Astrocyte (in vitro differentiated cells and primary cell): ENCODE results near the gene MX2. TPM values are rescaled to one million over a fixed set of nuclear protein-coding genes. Genes with fewer than 3 reads are reported as not detected.

Experiments used
- DNase-seq: peaks from one replicate; pipeline ENCODE4 v3.0.0-alpha.2; 2010; ENCODE audit warnings: low read depth
- FAIRE-seq: peaks from 2 replicates; lab custom pipeline; 2011; peaks lifted over from hg19 to GRCh38; lab: Jason Lieb, UNC
- H2AFZ ChIP-seq: 2 replicates; pipeline ENCODE4 v1.6.0; 2012; ENCODE audit warnings: low read depth, low read length, inconsistent platforms
- H3K27ac ChIP-seq: 2 replicates; pipeline ENCODE4 v1.5.1; 2011; ENCODE audit warnings: low read depth, low read length, inconsistent platforms
- H3K27me3 ChIP-seq: 2 replicates; pipeline ENCODE4 v1.6.0; 2011; ENCODE audit warnings: low read length, inconsistent platforms; ENCODE audit not compliant: insufficient read depth
- H3K36me3 ChIP-seq: 2 replicates; pipeline ENCODE4 v1.5.1; 2011; ENCODE audit warnings: low read length, inconsistent platforms; ENCODE audit not compliant: insufficient read depth
- H3K4me1 ChIP-seq: 2 replicates; pipeline ENCODE4 v1.5.1; 2011; ENCODE audit warnings: low read length, inconsistent platforms; ENCODE audit not compliant: insufficient read depth
- H3K4me2 ChIP-seq: 2 replicates; pipeline ENCODE4 v1.6.0; 2012; ENCODE audit warnings: low read length, inconsistent platforms
- H3K4me3 ChIP-seq: 2 replicates; pipeline ENCODE4 v1.5.1; 2011; ENCODE audit warnings: low read depth, mild to moderate bottlenecking, low read length, inconsistent platforms; ENCODE audit not compliant: insufficient read depth
- H3K79me2 ChIP-seq: 2 replicates; pipeline ENCODE4 v1.6.0; 2012; ENCODE audit warnings: mild to moderate bottlenecking, low read length, inconsistent platforms; ENCODE audit not compliant: insufficient read depth
- H3K9ac ChIP-seq: 2 replicates; pipeline ENCODE4 v1.6.0; 2012; ENCODE audit warnings: mild to moderate bottlenecking, low read length, inconsistent platforms
- H3K9me3 ChIP-seq: 2 replicates; pipeline ENCODE4 v1.5.1; 2012; ENCODE audit warnings: low read depth, mild to moderate bottlenecking, low read length, inconsistent platforms; ENCODE audit not compliant: insufficient read depth
- H4K20me1 ChIP-seq: 2 replicates; pipeline ENCODE4 v1.6.0; 2012; ENCODE audit warnings: low read length, inconsistent platforms; ENCODE audit not compliant: insufficient read depth
- H3K27ac Mint-ChIP-seq: one replicate; pipeline ENCODE4 v1.8.0; 2021; ENCODE audit warnings: mild to moderate bottlenecking, mixed read lengths; ENCODE audit not compliant: unreplicated experiment
- H3K27me3 Mint-ChIP-seq: one replicate; pipeline ENCODE4 v1.8.0; 2021; ENCODE audit warnings: low read depth, mixed read lengths; ENCODE audit not compliant: unreplicated experiment
- H3K36me3 Mint-ChIP-seq: one replicate; pipeline ENCODE4 v1.8.0; 2021; ENCODE audit warnings: low read depth, mixed read lengths; ENCODE audit not compliant: unreplicated experiment
- H3K4me1 Mint-ChIP-seq: one replicate; pipeline ENCODE4 v1.8.0; 2021; ENCODE audit warnings: low read depth, mixed read lengths; ENCODE audit not compliant: unreplicated experiment
- H3K4me3 Mint-ChIP-seq: one replicate; pipeline ENCODE4 v1.8.0; 2021; ENCODE audit warnings: mild to moderate bottlenecking, moderate library complexity, mixed read lengths; ENCODE audit not compliant: unreplicated experiment
- H3K9me3 Mint-ChIP-seq: one replicate; pipeline ENCODE4 v1.8.0; 2021; ENCODE audit warnings: mild to moderate bottlenecking, mixed read lengths; ENCODE audit not compliant: unreplicated experiment
- CTCF ChIP-seq: IDR thresholded peaks from 2 replicates; pipeline ENCODE4 v1.5.1; 2011; ENCODE audit warnings: low read depth, mild to moderate bottlenecking, inconsistent platforms, low read length, moderate library complexity; ENCODE audit not compliant: insufficient read depth
- EZH2 ChIP-seq: IDR thresholded peaks from 2 replicates; pipeline ENCODE4 v1.6.1; 2012; ENCODE audit warnings: mild to moderate bottlenecking, low read length, inconsistent platforms; ENCODE audit not compliant: insufficient read depth
- total RNA-seq: library from RNA; stranded (reverse); gene quantifications from 2 replicates; pipeline ENCODE4 v1.2.1, GENCODE V29; 2021

The MX2 gene
- total RNA-seq, 1 donor from 2014 or later: 8.6 TPM

GRCh38 chr21:41362605-41363369 lies 960 bp downstream of the MX2 start:
- Histone ChIP-seq H3K36me3 (no peaks in the 10 kb centered on the region), H3K27me3 (no peaks in the 10 kb centered on the region), H3K4me3 (no peak overlapping the region), H3K9me3 (no peaks in the 10 kb centered on the region), H4K20me1 (no peaks in the 10 kb centered on the region), H3K4me1 (peaks cover 4% of the 10 kb centered on the region), H3K27ac (no peak overlapping the region), H3K79me2 (no peaks in the 10 kb centered on the region), H3K9ac (no peak overlapping the region), H2AFZ (no peak overlapping the region), H3K4me2 (no peak overlapping the region)
- Mint-ChIP-seq H3K27ac (peak overlapping the region; percentile 68), H3K9me3 (peaks cover 16% of the 10 kb centered on the region), H3K4me3 (peak overlapping the region; percentile 73), H3K27me3 (peaks cover 3% of the 10 kb centered on the region), H3K36me3 (peaks cover 7% of the 10 kb centered on the region), H3K4me1 (peaks cover 19% of the 10 kb centered on the region)
- DNase-seq (no peak), FAIRE-seq (no peak)
- no peak for TF ChIP-seq CTCF
- TF ChIP-seq EZH2: no peak

GRCh38 chr21:41363370-41364270 lies 1.8 kb downstream of the MX2 start:
- no peak overlapping the region for H3K4me3 Mint-ChIP-seq
- no peak for FAIRE-seq

More at GRCh38 chr21:41363370-41364270, 1.8 kb downstream of the MX2 start:
- Histone ChIP-seq H3K27me3 (no peaks in the 10 kb centered on the region), H3K4me3 (no peak overlapping the region), H4K20me1 (no peaks in the 10 kb centered on the region), H3K27ac (no peak overlapping the region), H3K79me2 (no peaks in the 10 kb centered on the region), H3K9me3 (no peaks in the 10 kb centered on the region), H2AFZ (no peak overlapping the region), H3K4me1 (peaks cover 4% of the 10 kb centered on the region), H3K36me3 (no peaks in the 10 kb centered on the region), H3K4me2 (no peak overlapping the region), H3K9ac (no peak overlapping the region)
- H3K27me3 Mint-ChIP-seq: peaks cover 8% of the 10 kb centered on the region
- peaks cover 7% of the 10 kb centered on the region for H3K36me3 Mint-ChIP-seq
- peaks cover 16% of the 10 kb centered on the region for H3K9me3 Mint-ChIP-seq
- TF ChIP-seq EZH2 (no peak), CTCF (no peak)
- H3K27ac Mint-ChIP-seq: no peak overlapping the region
- peaks cover 25% of the 10 kb centered on the region for H3K4me1 Mint-ChIP-seq
- DNase-seq: no peak
